NCI-H1436 (cell line): ENCODE data around the gene C2CD3.

ENCODE experiments used
- DNase-seq: peaks from one replicate; lab custom pipeline; 2025; lab: John Stamatoyannopoulos, UW

Gene C2CD3

DNA sequence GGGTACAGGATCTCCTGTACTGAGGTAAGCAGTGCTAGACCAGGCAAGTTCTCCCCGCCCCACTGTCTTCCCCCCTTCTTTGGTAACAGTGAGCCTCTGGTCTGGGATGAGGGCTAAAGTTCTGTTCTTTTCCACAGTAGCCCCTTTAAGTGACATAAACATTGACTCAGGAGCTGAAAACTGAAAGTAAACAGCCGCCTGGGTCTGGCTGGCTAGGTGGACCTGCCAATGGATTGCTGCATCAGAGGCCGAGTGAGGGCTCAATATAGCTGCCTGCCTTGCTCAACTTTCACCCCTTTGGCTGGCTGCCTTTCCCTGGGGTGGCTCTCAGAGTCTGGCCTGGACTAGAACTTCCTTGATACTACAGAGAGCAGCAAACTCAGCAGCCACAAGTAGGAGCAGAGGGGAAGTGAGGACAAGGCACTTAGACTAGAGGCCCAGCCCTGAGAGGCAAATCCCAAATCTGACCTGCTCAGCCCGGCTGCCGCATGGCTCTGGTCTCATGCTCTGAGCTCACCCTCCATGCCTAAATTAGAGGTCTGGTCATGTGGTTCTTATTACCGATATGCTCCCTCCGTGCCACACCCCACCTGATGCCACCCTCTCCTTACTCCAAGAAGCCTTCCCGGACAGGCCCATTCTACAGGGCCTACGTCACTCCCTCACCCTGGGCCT lies 152.3 kb downstream of the C2CD3 start:
- no peak for DNase-seq

DNA sequence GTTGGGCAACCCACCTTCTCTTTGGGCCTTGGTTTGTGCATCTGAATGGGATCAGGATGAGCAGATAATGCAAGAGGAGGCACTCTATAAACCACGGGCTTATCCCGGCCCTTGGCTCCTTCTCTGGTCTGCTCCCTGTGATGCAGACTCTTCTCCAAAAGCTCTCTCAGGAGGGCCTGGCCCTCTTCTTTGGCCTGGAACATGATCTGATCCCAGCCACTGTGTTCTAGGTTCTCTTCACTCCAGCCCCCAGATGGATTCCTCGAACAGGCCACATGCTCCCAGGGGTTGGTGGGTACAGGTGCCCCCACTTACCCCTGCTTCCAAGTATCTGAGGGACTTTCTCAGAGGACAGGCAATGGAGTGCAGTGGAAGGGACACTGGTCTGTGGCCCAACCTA lies 153.2 kb downstream of the C2CD3 start:
- no peak for DNase-seq

DNA sequence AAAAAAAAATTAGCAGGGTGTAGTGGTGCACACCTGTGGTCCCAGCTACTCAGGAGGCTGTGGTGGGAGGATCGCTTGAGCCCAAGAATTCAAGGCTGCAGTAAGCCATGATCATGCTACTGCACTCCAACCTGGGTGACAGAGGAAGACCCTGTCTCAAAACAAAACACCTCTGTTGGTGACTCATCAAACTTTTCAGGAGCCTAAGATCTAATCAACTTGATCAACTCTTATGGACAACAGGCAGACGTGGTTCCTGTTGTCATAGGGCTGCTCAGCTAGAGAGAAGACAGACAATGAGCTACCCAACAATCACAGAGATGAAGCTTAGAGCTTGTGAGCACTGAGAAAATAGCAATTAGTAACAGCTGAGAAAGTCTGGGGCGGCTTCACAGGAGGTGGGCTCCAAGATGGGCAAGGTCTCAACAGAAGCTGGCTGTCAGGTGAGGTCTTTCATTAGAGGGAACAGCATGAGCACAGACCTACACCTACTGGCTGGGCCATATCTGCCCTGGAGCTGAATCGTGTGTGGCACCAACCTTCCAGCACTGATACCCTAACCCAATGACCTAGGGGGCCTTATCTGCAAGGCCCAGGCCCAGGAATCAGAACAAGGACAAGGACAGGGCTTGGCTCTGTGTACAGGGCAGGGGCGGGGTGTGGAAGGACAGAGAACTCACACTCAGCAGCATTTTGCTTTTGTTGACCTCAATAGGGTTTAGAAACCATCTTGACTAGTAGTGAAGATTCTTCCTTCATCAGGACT lies 154.7 kb downstream of the C2CD3 start:
- no peak for DNase-seq

DNA sequence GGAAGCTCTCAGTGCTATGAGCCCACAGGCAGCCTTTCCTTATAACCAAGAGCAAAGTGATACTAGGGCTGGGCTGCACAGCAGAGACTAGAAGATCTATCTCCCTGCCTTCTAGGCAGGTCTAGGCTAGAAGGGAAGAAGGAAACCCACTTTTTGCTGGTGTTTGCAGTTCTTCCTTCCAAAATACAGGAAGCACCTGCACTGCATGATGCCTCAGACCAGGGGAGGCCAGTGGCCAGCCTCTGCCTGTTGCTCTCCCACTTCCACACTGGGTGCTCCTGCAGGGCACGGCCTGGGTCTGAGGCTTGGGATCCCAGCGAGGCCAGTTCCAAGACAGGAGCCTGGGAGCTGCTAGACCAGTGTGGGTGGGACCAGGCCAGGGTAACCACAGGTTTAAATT lies 155.9 kb downstream of the C2CD3 start:
- no peak for DNase-seq

DNA sequence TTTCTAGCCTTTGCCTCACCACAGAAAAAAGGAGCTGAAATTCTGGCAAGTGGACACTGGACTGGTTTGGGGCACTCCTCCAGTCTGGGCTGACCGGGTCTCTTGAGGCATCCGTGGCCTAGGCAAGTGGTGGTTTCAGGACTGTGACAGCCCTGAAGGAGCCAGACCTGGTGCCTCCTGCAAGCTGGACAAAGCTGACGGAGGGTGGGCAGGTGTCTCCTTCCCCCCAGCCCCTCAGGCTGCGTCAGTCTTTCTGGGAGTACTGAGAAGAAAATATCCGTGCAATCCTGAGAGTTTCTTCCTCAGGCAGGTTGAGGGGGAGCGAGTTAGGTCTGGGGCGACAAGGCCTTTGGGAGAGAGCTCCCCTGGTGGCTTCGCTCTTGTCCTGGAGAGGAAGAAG lies 157.7 kb downstream of the C2CD3 start:
- no peak for DNase-seq

DNA sequence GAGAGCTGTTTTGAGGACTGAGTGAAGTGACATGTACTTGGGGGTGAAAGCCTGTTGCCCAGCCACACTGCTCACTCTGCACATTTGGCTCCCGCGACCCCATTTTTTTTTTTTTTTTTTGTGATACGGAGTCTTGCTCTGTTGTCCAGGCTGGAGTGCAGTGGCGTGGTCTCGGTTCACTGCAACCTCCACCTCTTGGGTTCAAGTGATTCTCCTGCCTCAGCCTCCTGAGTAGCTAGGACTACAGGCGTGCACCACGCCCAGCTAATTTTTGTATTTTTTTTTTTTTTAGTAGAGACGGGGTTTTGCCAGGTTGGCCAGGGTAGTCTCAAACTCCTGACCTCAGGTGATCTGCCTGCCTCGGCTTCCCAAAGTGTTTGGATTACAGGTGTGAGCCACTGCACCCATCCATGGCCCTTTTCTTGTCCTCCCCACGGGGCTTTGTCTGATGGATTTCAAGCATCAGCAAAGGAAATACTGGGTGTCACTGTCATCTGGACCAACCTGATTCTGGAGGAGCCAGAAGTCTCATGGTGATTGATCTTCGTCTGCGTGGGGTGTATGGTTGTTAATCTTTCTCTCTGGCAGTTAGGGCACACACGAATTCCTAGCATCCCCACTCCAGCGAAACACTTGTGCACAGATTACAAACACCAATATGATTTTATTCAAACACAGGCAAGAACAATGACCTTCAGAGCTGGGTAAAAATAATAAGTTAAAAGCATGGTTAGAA lies 158.6 kb downstream of the C2CD3 start:
- no peak for DNase-seq

DNA sequence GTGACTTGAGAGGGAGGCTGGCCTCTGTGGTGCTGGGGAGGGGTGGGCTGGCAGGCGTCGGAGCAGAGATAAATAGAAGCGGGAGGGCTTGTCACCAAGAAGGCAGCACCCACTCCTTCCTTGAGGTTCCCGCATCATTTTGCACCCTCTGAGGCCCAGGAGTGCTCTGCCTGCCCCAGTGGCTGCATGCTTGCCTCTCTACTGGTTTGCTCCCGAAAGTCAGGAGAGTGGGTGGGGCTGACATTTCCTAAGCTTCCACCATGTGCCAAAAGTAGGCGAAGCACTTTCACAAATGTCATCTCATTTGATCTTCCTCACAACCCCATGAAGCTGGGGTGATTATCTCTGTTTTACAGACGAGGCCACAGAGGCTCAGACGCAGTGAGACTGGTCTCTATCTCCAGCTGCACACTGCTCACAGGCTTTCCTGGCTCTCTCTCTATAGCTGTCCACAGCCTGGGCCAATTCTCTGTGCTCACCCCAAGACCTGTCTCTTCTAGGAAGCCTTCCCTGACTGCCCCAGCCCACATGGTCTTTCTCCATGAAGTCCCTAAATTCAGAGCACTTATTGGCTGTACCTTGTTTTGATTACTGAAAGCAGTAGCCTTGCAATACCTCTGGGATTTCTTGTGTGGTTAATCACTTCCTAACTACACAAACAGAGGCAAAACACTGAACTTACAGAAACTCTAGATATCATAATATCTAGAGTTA lies 159.3 kb downstream of the C2CD3 start:
- no peak for DNase-seq

DNA sequence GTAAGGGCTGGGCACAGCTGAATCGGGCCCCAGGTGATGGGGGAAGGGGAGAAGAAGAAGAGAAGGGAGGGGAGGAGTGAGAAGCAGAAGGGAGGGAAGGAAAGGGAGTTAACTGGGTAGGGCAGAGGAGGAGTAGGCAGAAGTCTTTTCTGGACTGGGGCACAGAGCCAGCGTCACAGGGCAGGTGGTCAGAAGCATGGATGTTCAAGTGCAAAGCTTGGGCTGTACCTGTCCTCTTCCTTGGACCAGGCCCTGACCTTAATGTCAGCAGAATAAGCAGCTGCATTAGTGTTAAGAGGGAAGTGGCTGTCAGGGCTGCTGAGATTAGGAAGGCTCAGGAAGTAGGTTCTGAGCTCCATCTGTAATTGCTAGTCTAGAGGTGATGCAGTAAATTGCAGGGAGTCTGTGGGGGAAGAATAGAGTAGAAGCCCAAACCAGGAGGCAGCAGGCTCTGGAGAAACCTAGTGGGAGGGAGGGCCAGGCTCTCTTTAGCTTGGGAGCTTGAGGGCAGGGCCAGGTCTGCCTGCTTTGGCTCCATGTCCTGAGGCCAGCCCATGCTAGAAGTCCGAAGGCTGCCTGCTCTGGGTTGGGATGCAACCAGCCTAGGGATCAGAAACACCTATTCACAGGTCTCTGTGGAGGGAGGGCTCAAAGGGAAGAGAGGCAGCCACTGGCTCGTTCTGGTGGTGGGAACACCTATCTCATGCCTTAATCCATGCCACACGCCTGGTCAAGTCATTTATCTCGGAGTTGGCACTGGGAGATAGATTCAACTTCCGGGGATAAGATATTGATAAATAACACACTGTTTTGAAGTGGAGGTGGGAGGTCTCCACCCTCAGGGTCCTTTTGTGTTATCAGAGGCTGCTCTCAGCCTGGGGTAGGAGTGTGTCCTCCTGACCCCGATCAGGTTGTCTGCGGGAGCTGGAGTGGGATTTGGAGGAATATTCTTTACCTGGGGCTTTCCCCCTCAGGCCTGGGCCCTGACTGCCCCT lies 160.2 kb downstream of the C2CD3 start:
- DNase-seq = no peak

DNA sequence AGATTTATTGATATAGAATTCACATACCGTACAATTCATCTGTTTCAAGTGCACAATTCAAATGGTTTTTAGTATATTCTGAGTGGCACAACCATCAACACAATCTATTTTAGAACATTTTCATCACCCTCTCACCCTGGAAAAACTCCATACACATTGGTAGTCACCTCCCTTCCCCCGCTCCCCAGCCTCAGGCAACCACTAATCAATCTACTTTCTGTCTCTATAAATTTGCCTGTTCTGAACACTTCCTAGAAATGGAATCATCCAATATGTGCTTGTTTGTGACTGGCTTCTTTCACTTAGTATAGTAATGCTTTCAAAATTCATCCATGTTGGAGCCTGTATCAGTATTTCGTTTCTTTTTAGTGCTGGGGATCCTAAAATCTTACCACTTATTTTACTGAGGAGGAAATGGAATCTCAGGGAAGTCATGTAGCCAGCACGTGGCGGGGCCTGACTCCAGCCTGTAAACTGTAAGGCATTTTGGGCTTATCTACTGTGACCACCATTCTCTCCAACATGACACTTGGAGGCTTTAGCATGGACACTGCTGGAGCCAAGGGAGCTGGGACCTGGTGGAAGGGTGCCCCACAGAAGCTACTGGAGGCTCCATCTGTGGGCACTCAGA lies 161.0 kb downstream of the C2CD3 start:
- DNase-seq = no peak

DNA sequence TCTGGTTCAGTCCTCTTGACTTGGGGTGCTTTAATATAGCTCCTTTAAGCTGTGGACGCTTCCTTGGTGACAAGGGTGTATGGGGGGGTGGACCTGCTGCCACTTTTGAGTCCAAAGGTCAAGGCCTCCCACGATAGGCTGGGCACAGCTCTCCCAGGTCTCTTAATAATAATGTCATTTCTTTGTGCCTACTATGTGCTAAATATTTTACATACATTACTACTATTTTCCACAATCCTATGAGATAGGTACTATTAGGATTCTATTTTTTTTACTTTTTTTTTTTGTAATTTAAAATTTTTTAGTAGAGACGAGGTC lies 161.6 kb downstream of the C2CD3 start:
- no peak for DNase-seq

DNA sequence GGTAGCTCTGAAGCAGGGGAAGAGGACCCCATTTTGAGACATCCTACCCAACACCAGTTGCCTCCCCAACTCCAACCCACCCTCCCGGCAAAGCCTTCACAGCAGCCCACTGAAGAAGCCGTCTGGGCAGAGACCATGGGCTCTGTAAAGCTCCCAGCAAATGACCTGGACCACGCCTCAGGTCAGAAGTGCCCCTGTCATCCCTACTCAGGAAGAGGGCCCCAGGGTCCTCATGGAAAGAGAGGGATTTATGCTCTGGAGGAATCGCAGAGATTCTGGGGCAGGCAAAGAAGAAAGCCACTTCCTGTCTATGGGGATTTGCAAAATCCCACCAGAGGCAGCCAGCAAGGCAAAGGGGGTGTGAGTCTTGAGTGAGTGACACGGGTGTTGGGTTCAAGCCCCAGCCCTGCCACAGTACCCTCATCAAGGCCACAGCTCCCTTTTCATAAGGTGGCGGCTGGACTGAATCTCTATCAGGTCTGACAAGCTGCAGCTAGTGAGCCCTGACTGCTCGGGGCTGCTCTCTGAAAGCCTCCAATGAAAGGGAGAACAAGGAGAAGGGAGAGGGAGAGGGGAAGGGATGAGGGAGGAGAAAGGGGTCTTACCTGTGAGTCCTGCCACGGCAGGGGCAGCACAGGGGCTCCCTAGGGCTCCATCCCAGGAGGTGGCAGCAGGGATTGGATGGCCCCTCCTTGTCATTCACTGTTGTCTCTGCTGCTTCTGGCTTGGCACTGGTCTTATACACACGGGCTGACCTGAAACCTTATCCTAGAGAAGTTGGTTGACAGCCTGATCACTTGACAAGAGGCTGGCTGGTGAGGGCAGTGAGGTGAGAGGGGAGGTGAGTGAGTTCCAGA lies 162.2 kb downstream of the C2CD3 start, which contains the start of gene UCP3:
UCP3 (minus strand) TSS at position 713 of the 857 bp plus-strand sequence. CDS start 2,043 bp downstream, outside the sequence.
- DNase-seq = no peak

DNA sequence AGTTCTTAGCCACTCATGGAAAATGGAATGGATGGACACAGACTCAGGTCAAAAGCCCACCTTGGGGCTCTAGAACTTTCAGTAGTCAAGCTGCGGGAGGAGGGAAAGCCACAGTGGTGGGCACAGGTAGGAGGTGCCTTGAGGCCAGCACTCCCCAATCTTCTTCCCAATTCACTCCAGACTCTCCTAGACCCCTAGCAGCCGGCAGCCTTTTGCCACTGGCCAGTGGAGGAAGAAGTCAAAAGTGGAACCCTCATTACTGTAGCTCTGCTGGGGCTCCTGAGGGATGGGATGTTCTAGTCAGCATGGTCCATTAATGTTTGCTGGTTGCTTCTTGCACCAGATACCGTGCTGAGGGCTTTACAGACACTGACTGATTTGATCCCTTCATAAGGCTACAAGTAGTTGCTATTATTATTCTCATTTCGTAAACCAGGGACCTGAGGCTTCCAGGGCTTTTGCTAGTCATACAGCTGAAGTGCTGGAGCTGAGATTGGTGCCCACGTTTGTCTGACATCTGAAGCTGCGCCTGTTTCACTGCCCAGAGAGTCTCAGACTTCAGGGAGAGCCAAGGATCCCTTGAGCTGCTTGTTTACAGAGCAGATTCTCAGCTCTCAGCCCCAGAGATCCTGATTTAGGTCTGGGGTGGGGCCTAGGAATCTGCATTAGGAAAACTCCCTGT lies 163.0 kb downstream of the C2CD3 start:
- no peak for DNase-seq

DNA sequence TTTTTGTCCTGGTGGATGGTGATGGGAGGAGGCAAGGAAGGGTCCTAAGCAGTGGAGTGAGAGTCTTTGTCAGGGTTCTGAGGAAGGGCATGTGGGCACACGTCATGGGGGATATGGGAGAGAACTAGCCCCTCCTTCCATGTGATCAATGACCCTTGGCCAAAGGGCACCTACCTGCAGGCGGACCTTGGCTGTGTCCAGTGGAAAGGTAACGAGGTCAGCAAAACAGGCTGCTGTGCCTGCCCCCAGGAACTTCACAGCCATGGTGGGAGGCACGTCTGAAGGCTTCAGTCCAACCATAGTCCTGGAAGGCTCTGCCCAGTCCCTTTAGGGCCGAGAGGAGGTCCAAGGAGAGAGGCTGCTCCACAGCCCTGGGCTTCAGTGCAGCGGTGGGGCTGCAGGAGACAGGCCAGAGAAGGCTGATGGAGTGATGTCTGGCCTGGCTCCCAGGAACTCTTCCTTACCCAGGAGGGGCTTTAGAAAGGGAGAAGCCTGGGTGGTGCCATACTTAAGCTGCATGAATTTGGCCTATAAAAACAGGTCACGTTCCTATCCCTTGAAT lies 164.0 kb downstream of the C2CD3 start:
- DNase-seq = no peak

DNA sequence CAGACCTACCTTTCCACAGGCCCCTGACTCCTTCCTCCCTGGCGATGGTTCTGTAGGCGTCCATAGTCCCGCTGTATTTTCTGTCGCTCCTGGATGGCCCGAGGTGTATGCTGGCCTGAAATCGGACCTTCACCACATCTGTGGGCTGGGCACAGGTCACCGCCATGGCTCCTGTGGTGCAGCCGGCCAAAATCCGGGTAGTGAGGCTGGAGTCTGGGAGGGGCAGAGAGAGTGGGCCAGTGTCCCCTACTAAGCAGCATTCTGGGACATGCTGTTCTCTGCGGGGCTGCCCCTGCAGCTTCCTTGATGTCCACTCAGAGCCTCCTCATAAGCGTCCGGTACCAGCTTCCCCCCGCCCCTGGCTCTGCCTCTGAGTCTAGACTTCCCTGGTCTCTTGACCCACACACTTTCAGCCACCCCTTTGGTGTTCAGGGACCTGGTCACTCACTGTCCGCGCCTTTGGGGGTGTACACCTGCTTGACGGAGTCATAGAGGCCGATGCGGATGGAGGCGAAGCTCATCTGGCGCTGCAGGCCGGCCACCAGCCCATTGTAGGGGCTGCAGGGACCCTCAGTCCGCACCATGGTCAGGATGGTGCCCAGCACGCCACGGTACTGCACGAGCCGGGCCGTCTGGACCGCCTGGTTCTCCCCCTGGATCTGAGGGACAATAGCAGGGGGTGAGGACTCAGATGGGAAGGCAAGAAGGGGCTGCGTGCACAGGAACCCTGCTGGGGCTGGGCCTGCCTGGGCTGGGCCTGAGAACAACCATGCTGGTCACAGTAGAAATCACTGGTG lies 164.9 kb downstream of the C2CD3 start:
- no peak for DNase-seq

DNA sequence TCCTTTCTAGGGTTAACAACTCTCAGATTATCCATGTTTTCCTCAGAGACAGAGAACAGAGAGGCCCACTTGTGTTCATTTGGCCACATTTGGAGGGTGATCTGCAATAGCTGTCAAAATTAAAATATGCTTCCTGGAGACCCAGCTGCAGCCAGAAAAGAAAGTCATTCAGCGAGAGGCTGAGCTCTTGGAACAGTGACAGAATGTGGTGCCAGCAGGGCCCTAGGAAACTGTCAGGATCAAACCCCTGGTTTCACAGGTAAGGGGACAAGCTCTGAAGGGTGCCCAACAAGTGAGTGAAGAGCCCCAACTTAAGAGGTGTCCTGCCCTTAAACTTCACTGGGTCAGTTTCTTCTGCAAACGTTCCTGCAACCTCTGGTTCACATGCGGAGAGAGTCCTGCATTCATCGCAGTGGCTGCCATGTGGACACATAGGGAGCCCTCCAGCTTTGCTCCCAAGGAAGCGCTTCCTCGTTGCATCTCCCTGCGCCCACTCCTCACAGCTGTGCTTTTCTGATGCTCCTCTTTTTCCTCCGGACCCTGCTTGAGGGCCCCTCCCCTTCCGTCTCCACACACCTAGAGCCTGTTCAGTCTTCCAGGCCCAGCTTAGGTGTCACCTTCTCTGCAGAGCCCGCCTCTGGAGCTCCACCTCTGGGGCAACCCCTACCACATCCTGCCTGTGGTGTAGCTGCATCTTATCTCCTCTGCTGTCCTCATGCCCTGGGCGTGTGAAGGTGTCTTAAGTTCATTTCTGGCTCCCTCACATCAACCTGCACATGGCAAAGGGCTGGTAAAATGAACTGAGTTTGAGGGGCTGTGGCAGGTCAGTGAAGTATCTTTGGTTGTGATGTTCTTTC lies 165.8 kb downstream of the C2CD3 start:
- DNase-seq = no peak

DNA sequence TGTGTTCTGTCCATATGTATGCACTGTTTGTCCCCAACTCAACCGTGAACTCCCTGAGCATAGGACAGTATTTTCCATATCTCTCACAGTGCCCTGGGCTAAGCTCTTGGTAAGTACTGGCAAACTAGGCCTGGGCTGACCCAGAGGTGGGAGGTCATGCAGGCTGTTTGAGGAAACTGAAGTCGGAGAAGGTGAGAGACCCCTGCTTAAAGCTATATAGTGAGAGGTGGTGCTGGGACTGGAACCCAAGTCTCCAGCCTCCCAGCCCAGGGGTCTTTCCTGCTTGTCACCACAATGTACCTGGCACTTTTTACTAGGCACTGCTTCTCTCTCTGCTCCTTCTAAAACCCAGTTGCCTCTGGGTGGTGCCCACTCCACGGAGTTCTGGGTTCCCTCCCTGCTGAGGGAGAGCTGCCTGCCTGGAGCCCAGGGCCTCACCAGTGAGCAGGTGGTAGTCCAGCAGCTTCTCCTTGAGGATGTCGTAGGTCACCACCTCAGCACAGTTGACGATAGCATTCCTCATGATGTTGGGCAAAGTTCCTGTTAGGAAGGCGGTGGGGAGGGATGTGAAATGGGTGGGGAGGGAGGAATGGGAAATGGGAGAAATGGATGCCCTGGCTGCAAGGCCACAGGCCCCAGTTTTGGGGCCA lies 166.6 kb downstream of the C2CD3 start:
- no peak for DNase-seq

DNA sequence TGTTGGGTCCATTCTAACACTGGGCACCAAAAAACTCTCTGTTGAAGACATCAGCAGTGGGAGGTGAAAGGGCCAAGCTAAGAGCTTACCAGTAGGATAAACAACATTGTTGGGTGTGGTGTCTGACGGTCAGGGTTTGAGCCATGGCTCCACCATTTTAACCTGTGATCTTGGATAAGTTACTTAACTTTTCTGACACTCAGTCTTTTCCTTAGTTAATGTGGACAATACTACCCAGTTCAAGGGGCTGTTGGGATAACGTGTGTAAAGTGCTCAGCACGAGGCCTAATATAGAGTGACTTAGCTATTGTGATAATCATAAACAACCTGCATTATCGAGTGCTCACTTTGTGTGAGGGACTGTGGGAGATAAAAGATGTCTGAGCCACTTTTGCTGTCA lies 168.0 kb downstream of the C2CD3 start:
- DNase-seq = no peak
